ENCODE results near the gene HIGD1B.
"Not testable (repeated sequence)": the region's sequence is repeated elsewhere in the genome, so short reads cannot be mapped to it uniquely, and the experiment has no call there.

The HIGD1B gene

DNA sequence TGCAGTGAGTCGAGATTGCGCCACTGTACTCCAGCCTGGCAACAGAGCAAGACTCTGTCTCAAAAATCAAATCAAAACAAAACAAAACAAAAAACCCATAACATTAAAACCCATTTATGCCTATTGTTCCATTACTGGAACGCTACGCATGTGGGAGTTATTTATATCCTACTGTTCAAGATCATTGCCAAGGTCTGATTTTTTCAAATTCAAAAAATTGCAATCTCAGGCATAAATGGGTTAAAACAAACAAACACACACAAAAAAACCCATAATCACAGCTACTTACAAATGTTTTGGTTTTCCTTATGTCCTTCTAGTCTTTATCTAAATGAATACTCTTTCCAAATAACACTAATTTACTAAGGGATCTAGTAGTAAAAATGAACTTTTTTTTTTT, 35.4 kb upstream of the HIGD1B start:
- Histone ChIP-seq H3K27ac (ENCODE audit: low read length) (no peak overlapping the region), H3K79me2 (ENCODE audit: low read length) (peaks cover 74% of the 10 kb centered on the region), H3K9me3 (ENCODE audit: insufficient read depth, low read length) (no peaks in the 10 kb centered on the region), H2AFZ (ENCODE audit: low read depth, low read length) (no peak overlapping the region), H3K27me3 (ENCODE audit: low read depth, low read length) (no peaks in the 10 kb centered on the region), H3K36me3 (replicated peaks; ENCODE audit: low read depth, low read length) (no peaks in the 10 kb centered on the region), H3K4me2 (ENCODE audit: low read length) (no peak overlapping the region), H3K9ac (ENCODE audit: low read length) (no peak overlapping the region), H3K4me1 (ENCODE audit: low read length) (peaks cover 15% of the 10 kb centered on the region), H4K20me1 (ENCODE audit: insufficient read depth, low read length) (peaks cover 4% of the 10 kb centered on the region; the same call in 1 of the 2 replicates), H3K4me3 (ENCODE audit: low read length) (no peak overlapping the region)
- TF ChIP-seq, protein P1, sequence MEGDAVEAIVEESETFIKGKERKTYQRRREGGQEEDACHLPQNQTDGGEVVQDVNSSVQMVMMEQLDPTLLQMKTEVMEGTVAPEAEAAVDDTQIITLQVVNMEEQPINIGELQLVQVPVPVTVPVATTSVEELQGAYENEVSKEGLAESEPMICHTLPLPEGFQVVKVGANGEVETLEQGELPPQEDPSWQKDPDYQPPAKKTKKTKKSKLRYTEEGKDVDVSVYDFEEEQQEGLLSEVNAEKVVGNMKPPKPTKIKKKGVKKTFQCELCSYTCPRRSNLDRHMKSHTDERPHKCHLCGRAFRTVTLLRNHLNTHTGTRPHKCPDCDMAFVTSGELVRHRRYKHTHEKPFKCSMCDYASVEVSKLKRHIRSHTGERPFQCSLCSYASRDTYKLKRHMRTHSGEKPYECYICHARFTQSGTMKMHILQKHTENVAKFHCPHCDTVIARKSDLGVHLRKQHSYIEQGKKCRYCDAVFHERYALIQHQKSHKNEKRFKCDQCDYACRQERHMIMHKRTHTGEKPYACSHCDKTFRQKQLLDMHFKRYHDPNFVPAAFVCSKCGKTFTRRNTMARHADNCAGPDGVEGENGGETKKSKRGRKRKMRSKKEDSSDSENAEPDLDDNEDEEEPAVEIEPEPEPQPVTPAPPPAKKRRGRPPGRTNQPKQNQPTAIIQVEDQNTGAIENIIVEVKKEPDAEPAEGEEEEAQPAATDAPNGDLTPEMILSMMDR (IDR thresholded peaks at IDR 0.05; ENCODE audit: low read depth, low read length) = no peak
- no peak for TF ChIP-seq EZH2phosphoT487 (IDR thresholded peaks at IDR 0.05; ENCODE audit: low read depth)

DNA sequence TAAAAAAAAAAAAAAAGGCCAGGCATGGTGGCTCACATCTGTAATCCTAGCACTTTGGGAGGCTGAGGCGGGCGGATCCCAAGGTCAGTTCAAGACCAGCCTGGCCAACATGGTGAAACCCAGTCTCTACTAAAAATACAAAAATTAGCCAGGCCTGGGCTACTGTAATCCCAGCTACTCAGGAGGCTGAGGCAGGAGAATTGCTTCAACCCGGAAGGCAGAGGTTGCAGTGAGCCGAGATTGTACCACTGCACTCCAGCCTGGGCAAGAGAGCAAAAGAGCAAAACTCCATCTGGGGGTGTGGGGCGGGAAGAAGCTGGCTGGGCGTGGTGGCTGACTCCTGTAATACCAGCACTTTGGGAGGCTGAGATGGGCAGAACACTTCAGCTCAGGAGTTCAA, 29.2 kb upstream of the HIGD1B start:
- H3K9ac ChIP-seq (ENCODE audit: low read length); H3K27me3 ChIP-seq (ENCODE audit: low read depth, low read length); H3K4me1 ChIP-seq (ENCODE audit: low read length); H2AFZ ChIP-seq (ENCODE audit: low read depth, low read length); H3K27ac ChIP-seq (ENCODE audit: low read length); H3K36me3 ChIP-seq (replicated peaks; ENCODE audit: low read depth, low read length); H3K4me3 ChIP-seq (ENCODE audit: low read length); H3K9me3 ChIP-seq (ENCODE audit: insufficient read depth, low read length); H4K20me1 ChIP-seq (ENCODE audit: insufficient read depth, low read length); H3K4me2 ChIP-seq (ENCODE audit: low read length): not testable (repeated sequence)
- peaks cover 90% of the 10 kb centered on the region for H3K79me2 ChIP-seq (ENCODE audit: low read length)

DNA sequence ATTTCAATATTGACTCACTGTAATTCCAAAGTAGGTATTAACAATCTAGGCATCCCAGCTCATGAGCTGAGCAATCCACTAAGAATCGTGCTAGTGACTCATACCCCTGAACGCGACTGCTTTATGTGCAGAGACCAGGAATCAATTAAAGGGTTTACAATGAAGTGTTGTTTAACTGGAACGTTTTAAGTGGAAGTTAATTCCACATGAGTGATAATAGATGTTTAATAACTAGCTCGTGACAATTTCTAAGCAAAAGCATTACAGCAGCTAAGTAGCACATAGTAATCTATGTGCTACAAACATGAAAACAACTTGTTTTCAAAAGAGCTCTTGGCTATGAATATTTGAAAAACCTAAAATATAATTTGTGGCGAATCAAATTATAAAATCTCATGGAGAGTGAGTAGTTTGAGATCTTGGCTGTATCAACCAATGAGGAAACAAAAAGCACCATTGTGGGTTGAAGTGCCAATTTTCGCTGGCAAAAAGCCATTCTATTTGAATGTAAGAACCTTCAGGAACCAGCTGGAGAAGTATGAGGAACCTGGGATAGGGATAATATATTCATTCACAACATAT, 27.0 kb upstream of the HIGD1B start:
- Histone ChIP-seq H3K4me2 (ENCODE audit: low read length) (no peak overlapping the region), H3K27ac (ENCODE audit: low read length) (no peak overlapping the region), H3K9me3 (ENCODE audit: insufficient read depth, low read length) (no peaks in the 10 kb centered on the region), H2AFZ (ENCODE audit: low read depth, low read length) (no peak overlapping the region), H3K36me3 (replicated peaks; ENCODE audit: low read depth, low read length) (peaks cover 3% of the 10 kb centered on the region), H3K79me2 (ENCODE audit: low read length) (peaks cover 91% of the 10 kb centered on the region), H3K9ac (ENCODE audit: low read length) (no peak overlapping the region), H3K4me1 (ENCODE audit: low read length) (no peaks in the 10 kb centered on the region), H3K4me3 (ENCODE audit: low read length) (no peak overlapping the region), H3K27me3 (ENCODE audit: low read depth, low read length) (no peaks in the 10 kb centered on the region), H4K20me1 (ENCODE audit: insufficient read depth, low read length) (peaks cover 13% of the 10 kb centered on the region)
- no peak for TF ChIP-seq EZH2phosphoT487 (IDR thresholded peaks at IDR 0.05; ENCODE audit: low read depth)
- TF ChIP-seq, protein P1 (IDR thresholded peaks at IDR 0.05; ENCODE audit: low read depth, low read length) = no peak

DNA sequence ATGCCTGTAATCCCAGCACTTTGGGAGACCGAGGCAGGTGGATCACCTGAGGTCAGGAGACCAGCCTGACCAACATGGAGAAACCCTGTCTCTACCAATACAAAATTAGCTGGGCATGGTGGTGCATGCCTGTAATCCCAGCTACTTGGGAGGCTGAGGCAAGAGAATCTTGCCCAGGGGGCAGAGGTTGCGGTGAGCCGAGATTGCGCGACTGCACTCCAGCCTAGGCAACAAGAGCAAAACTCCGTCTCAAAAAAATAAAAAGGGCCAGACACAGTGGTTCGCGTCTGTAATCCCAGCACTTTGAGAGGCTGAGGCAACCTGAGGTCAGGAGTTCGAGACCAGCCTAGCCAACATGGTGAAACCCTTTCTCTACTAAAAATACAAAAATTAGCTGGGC, 22.4 kb upstream of the HIGD1B start:
- H4K20me1 ChIP-seq (ENCODE audit: insufficient read depth, low read length) = peaks cover 26% of the 10 kb centered on the region
- H3K9ac ChIP-seq (ENCODE audit: low read length); H3K27ac ChIP-seq (ENCODE audit: low read length); H2AFZ ChIP-seq (ENCODE audit: low read depth, low read length); H3K4me2 ChIP-seq (ENCODE audit: low read length); H3K9me3 ChIP-seq (ENCODE audit: insufficient read depth, low read length); H3K36me3 ChIP-seq (replicated peaks; ENCODE audit: low read depth, low read length); H3K4me1 ChIP-seq (ENCODE audit: low read length); H3K4me3 ChIP-seq (ENCODE audit: low read length); H3K27me3 ChIP-seq (ENCODE audit: low read depth, low read length): not testable (repeated sequence)
- peaks cover 92% of the 10 kb centered on the region for H3K79me2 ChIP-seq (ENCODE audit: low read length)

DNA sequence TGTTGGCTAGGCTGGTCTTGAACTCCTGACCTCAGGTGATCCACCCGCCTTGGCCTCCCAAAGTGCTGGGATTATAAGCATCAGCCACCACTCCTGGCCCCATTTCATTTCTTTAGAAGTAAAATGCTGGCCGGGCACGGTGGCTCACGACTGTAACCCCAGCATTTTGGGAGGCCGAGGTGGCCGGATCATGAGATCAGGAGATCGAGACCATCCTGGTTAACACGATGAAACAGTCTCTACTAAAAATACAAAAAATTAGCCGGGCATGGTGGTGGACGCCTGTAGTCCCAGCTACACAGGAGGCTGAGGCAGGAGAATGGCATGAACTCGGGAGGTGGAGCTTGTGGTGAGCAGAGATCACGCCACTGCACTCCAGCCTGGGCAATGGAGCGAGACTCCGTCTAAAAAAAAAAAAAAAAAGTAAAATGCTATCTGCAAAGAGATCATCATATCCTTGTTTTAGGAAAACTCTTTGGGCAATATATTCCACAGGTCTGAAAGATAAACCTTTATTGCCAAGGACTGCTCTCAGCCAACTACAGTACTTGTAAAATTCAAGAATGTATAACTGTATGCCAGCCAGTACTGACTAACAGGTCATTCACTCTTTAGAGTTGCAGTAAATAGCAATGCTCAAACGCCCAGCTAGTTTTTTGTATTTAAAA, 21.4 kb upstream of the HIGD1B start:
- Histone ChIP-seq H3K4me3 (ENCODE audit: low read length) (no peak overlapping the region), H3K79me2 (ENCODE audit: low read length) (peaks cover 82% of the 10 kb centered on the region), H3K27me3 (ENCODE audit: low read depth, low read length) (0 out of 2 replicates have a peak, but pooled peaks cover 3% of the 10 kb centered on the region), H3K4me1 (ENCODE audit: low read length) (peaks cover 11% of the 10 kb centered on the region), H3K9me3 (ENCODE audit: insufficient read depth, low read length) (no peaks in the 10 kb centered on the region), H2AFZ (ENCODE audit: low read depth, low read length) (no peak overlapping the region), H3K9ac (ENCODE audit: low read length) (no peak overlapping the region), H4K20me1 (ENCODE audit: insufficient read depth, low read length) (peaks cover 21% of the 10 kb centered on the region), H3K27ac (ENCODE audit: low read length) (no peak overlapping the region), H3K36me3 (replicated peaks; ENCODE audit: low read depth, low read length) (no peaks in the 10 kb centered on the region), H3K4me2 (ENCODE audit: low read length) (no peak overlapping the region)
- TF ChIP-seq, protein P1 (IDR thresholded peaks at IDR 0.05; ENCODE audit: low read depth, low read length) = no peak
- no peak for TF ChIP-seq EZH2phosphoT487 (IDR thresholded peaks at IDR 0.05; ENCODE audit: low read depth)
